ENCODE measurements around the gene LPO.

Gene LPO

DNA sequence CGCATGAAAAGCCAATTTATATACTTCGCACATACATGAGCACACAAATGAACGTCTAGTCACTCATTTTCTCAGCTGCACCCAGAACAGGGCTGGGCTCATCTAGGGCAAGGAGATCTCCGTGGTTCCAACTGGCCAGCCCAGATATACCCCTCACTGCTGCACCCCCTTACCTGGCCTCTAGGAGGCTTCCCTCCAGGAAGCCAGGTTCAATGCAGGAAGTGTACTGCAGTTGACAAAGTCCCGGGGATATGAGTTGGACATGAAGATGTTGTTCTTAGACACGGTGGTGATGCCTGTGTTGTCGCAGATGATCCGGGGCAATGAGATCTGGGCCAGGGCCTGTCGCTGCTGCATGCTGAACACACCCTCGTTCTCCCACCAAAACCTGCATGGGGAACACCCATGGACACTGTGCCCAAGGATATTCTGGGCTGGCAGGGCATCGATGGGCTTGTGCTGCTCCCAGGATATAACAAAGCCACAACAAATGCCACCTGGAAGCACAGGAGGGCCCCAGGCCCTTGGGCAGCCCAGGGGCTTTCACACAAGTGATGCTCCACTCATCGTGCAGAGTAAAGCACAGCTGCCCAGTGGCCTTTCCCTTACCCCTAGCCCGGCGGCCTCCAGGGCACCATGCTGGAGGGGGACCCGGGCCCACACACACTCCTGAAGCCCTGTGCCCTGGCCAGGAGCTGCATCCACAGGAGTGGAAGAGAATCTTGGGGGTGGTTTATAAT lies 32.3 kb downstream of the LPO start:
- H3K36me3 ChIP-seq (ENCODE audit: control insufficient read depth, insufficient read depth, low read length), result no peaks in the 10 kb centered on the region
- no peak overlapping the region for H3K4me3 ChIP-seq (ENCODE audit: low read depth, low read length)
- no peaks in the 10 kb centered on the region for H3K27me3 ChIP-seq (ENCODE audit: control insufficient read depth, insufficient read depth, low read length)
- no peak overlapping the region for H3K9ac ChIP-seq (ENCODE audit: low read length)
- H3K9me3 ChIP-seq (ENCODE audit: control insufficient read depth, insufficient read depth, low read depth, low read length), result no peaks in the 10 kb centered on the region
- H3K27ac ChIP-seq (ENCODE audit: low read depth, low read length), result no peak overlapping the region
- no peaks in the 10 kb centered on the region for H3K4me1 ChIP-seq (ENCODE audit: control insufficient read depth, insufficient read depth, low read length)

GRCh38 chr17:58271216-58271931 lies 33.0 kb downstream of the LPO start:
- Histone ChIP-seq H3K9me3 (ENCODE audit: control insufficient read depth, insufficient read depth, low read depth, low read length) (no peaks in the 10 kb centered on the region), H3K4me3 (ENCODE audit: low read depth, low read length) (no peak overlapping the region), H3K27me3 (ENCODE audit: control insufficient read depth, insufficient read depth, low read length) (no peaks in the 10 kb centered on the region), H3K4me1 (ENCODE audit: control insufficient read depth, insufficient read depth, low read length) (no peaks in the 10 kb centered on the region), H3K36me3 (ENCODE audit: control insufficient read depth, insufficient read depth, low read length) (no peaks in the 10 kb centered on the region), H3K9ac (ENCODE audit: low read length) (no peak overlapping the region), H3K27ac (ENCODE audit: low read depth, low read length) (no peak overlapping the region)

DNA sequence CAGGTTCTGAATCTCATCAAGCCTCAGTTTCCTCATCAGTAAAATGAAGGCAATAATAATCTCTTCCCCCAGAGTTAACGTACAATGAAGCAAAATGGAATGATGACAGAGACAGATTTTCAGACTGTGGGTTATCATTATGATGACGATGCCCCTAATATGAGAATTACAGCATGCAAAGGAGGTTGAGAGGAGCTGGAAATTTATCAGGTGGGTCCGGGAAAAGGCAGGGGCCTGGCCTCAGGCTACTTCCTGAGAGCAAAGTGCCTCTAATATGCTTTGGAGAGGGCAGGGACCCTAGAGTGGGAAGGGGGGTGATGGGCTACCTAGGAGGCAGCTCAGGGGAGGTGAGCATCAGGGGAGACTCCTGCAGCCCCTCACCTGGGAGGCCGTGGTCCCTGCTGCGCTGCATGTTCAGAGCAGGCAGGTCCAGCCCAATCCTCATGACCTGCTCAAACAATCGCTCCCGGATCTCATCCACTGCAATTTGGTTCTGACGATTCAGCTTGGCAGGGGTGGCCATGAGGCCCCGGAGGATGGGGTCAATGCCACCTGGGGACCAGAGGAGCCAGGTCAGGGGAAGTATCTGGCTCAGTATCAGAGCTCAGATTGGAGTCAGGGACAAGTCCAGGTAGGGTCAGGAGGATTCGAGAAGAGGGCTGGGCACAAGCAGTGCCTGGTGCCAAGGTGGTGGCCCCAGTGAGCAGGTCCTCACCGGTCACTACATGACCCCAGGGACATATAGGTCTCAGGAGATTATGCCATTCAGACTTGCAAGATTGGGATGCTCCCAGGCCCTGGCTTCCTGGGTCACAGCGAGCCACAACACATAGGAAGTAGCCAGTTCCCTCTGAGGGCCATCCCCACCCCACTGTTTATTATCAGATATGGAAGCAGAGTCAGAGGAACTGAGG lies 34.2 kb downstream of the LPO start:
- H3K9ac ChIP-seq (ENCODE audit: low read length), result no peak overlapping the region
- H3K36me3 ChIP-seq (ENCODE audit: control insufficient read depth, insufficient read depth, low read length), result no peaks in the 10 kb centered on the region
- H3K27me3 ChIP-seq (ENCODE audit: control insufficient read depth, insufficient read depth, low read length), result peaks cover 1% of the 10 kb centered on the region; the same call in 1 of the 2 replicates
- no peak overlapping the region for H3K27ac ChIP-seq (ENCODE audit: low read depth, low read length)
- H3K4me1 ChIP-seq (ENCODE audit: control insufficient read depth, insufficient read depth, low read length), result no peaks in the 10 kb centered on the region
- H3K4me3 ChIP-seq (ENCODE audit: low read depth, low read length), result no peak overlapping the region
- no peaks in the 10 kb centered on the region for H3K9me3 ChIP-seq (ENCODE audit: control insufficient read depth, insufficient read depth, low read depth, low read length)

DNA sequence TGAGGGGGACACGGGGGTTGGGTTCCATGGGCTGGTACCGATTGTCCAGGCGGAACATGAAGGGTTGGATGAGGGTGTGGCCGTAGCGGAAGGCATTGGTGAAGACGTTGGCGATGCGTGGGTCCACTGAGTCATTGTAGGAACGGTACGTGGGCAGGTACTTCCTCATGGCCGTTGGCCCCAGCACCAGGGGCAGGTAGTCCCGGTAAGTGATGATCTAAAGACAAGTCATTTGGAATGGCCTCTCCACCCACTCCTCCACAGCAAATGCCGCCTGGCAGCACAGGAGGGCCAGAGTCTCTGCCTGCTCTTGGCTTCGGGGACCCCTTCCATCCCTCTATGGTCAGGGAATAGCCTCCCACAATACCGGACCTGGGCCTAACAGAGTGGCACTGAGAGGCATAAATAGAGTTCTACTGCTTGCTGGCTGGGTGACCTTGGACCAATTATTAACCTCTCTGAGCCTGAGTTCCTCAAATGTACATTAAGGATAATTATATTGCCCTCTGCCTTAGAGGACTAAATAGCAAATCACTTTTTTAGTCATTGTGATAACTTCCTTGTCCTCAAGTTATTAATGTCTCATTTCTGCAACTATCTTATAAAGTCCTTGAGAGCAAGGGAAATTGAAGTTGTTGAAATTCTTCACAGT lies 35.2 kb downstream of the LPO start:
- Histone ChIP-seq H3K4me3 (ENCODE audit: low read depth, low read length) (no peak overlapping the region), H3K4me1 (ENCODE audit: control insufficient read depth, insufficient read depth, low read length) (no peaks in the 10 kb centered on the region; the same call in 1 of the 2 replicates), H3K27ac (ENCODE audit: low read depth, low read length) (no peak overlapping the region), H3K9ac (ENCODE audit: low read length) (no peak overlapping the region), H3K9me3 (ENCODE audit: control insufficient read depth, insufficient read depth, low read depth, low read length) (no peaks in the 10 kb centered on the region), H3K36me3 (ENCODE audit: control insufficient read depth, insufficient read depth, low read length) (no peaks in the 10 kb centered on the region), H3K27me3 (ENCODE audit: control insufficient read depth, insufficient read depth, low read length) (peaks cover 11% of the 10 kb centered on the region)

GRCh38 chr17:58275417-58275816 lies 37.0 kb downstream of the LPO start:
- H3K27me3 ChIP-seq (ENCODE audit: control insufficient read depth, insufficient read depth, low read length), result peaks cover 29% of the 10 kb centered on the region

GRCh38 chr17:58276423-58276822 lies 38.0 kb downstream of the LPO start:
- Histone ChIP-seq H3K4me1 (ENCODE audit: control insufficient read depth, insufficient read depth, low read length) (no peaks in the 10 kb centered on the region; the same call in 1 of the 2 replicates), H3K27me3 (ENCODE audit: control insufficient read depth, insufficient read depth, low read length) (peaks cover 34% of the 10 kb centered on the region), H3K9ac (ENCODE audit: low read length) (no peak overlapping the region), H3K4me3 (ENCODE audit: low read depth, low read length) (no peak overlapping the region), H3K36me3 (ENCODE audit: control insufficient read depth, insufficient read depth, low read length) (no peaks in the 10 kb centered on the region), H3K27ac (ENCODE audit: low read depth, low read length) (no peak overlapping the region), H3K9me3 (ENCODE audit: control insufficient read depth, insufficient read depth, low read depth, low read length) (no peaks in the 10 kb centered on the region)

More at GRCh38 chr17:58275417-58275816, 37.0 kb downstream of the LPO start:
- no peaks in the 10 kb centered on the region for H3K36me3 ChIP-seq (ENCODE audit: control insufficient read depth, insufficient read depth, low read length)
- no peaks in the 10 kb centered on the region; the same call in 1 of the 2 replicates for H3K4me1 ChIP-seq (ENCODE audit: control insufficient read depth, insufficient read depth, low read length)
- H3K9ac ChIP-seq (ENCODE audit: low read length), result no peak overlapping the region
- H3K4me3 ChIP-seq (ENCODE audit: low read depth, low read length), result no peak overlapping the region
- no peak overlapping the region for H3K27ac ChIP-seq (ENCODE audit: low read depth, low read length)
- no peaks in the 10 kb centered on the region for H3K9me3 ChIP-seq (ENCODE audit: control insufficient read depth, insufficient read depth, low read depth, low read length)

DNA sequence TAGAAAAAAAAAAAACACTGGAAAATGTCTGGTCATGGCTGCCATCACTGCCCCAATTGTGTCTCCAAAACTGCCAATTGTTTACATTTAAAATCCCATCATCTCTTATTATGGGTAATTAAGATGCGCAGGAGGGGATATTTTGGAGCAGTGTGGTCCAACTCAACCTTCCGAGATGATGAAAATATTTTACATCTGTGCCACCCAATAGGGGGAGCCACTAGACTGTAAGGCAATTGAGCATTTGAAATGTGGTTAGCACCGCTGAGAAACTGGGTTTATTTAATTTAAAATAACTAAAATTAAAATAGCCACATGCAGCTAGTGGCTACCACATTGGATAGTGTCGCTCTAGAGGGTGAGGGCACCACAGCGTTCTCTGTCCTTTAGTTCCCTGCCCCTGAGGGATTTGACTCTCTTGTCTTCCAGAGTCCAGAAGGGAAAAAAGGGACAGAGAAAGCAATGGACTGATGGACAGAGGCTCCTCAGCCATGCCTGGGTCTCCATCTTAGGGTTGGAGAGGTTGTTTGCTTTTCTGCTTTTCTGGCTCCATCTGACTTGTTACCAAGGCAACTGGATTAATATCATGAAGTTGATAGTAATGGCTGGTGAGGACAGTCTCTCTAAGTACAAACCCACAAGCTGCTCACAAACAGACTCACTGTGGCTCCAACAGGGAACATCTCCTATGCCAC lies 38.9 kb downstream of the LPO start:
- no peak overlapping the region for H3K27ac ChIP-seq (ENCODE audit: low read depth, low read length)
- H3K27me3 ChIP-seq (ENCODE audit: control insufficient read depth, insufficient read depth, low read length), result peaks cover 34% of the 10 kb centered on the region
- no peaks in the 10 kb centered on the region; the same call in 1 of the 2 replicates for H3K4me1 ChIP-seq (ENCODE audit: control insufficient read depth, insufficient read depth, low read length)
- H3K9ac ChIP-seq (ENCODE audit: low read length), result no peak overlapping the region
- H3K4me3 ChIP-seq (ENCODE audit: low read depth, low read length), result no peak overlapping the region
- H3K9me3 ChIP-seq (ENCODE audit: control insufficient read depth, insufficient read depth, low read depth, low read length), result no peaks in the 10 kb centered on the region
- H3K36me3 ChIP-seq (ENCODE audit: control insufficient read depth, insufficient read depth, low read length), result no peaks in the 10 kb centered on the region

DNA sequence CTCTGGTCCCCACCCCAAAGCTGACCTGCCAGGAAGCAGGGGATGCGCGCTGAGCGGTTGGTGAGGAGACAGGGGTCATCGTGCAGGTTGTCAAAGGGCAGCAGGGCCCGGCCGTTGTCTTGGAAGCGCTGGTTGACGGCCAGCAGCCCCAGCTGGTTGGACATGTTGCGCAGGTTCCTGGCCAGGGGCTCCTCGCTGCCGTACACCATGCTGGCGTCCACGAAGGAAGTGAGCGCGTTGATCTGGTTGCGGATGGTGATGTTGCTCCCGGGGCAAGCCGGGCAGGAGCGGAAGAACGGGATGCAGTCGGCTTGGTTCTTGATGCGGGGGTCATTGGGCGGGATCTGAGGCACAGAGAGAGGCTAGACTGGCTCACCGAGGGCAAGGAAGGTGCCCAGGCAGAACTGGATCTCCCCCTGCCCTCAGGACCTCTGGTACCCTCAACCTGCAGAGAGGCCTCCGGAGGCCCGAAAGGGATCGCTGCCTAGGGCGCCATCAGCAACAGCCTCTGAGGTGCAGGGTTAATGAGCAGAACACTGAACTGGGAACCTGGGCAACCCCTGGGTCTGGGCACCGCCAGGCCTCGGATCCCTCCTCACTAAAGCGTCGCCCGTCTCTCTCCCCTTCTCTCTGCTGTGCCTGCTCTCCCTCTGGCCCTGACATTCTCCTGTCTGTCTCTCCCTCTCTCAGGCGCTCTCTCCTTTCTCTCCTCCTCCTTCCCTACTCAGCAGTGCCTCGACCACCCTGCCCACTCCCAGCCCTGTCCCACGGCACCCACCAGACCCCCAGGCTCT lies 39.6 kb downstream of the LPO start:
- Histone ChIP-seq H3K27me3 (ENCODE audit: control insufficient read depth, insufficient read depth, low read length) (peaks cover 34% of the 10 kb centered on the region), H3K9ac (ENCODE audit: low read length) (no peak overlapping the region)

DNA sequence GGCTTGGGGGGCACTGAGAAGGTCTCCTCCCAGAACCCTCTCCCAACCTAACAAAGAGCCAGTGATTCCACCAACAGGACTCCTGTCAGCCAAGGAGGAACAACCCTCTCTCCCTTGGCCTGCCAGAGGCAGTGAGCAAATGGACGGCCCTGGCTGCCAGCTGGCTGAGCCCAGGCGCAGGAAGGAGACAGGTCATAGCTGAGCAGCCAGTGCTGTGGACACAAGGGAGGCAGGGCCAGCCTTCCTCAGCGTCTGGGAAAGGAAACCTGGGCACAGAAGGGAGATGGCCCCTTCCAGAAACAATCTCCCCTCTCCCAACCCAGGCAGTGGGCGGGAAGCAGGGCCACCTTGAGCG lies 40.3 kb downstream of the LPO start:
- H3K27me3 ChIP-seq (ENCODE audit: control insufficient read depth, insufficient read depth, low read length), result peaks cover 34% of the 10 kb centered on the region
- no peak overlapping the region for H3K4me3 ChIP-seq (ENCODE audit: low read depth, low read length)
- H3K4me1 ChIP-seq (ENCODE audit: control insufficient read depth, insufficient read depth, low read length), result no peaks in the 10 kb centered on the region; the same call in 1 of the 2 replicates
- H3K9ac ChIP-seq (ENCODE audit: low read length), result no peak overlapping the region
- H3K27ac ChIP-seq (ENCODE audit: low read depth, low read length), result no peak overlapping the region
- no peaks in the 10 kb centered on the region for H3K9me3 ChIP-seq (ENCODE audit: control insufficient read depth, insufficient read depth, low read depth, low read length)
- no peaks in the 10 kb centered on the region for H3K36me3 ChIP-seq (ENCODE audit: control insufficient read depth, insufficient read depth, low read length)

More for the DNA sequence above, 39.6 kb downstream of the LPO start:
- Histone ChIP-seq H3K4me1 (ENCODE audit: control insufficient read depth, insufficient read depth, low read length) (no peaks in the 10 kb centered on the region; the same call in 1 of the 2 replicates), H3K27ac (ENCODE audit: low read depth, low read length) (no peak overlapping the region), H3K36me3 (ENCODE audit: control insufficient read depth, insufficient read depth, low read length) (no peaks in the 10 kb centered on the region), H3K4me3 (ENCODE audit: low read depth, low read length) (no peak overlapping the region), H3K9me3 (ENCODE audit: control insufficient read depth, insufficient read depth, low read depth, low read length) (no peaks in the 10 kb centered on the region)
